HUES48 (cell line): ENCODE measurements around the gene MGP.

ENCODE experiments used
- H3K27ac ChIP-seq: one replicate; pipeline ENCODE4 v1.7.0; 2013; ENCODE audit warnings: low read depth, low read length, inconsistent platforms
- H3K27me3 ChIP-seq: 2 replicates; pipeline ENCODE4 v1.6.1; 2013; ENCODE audit warnings: mild to moderate bottlenecking, low read length; ENCODE audit not compliant: control insufficient read depth, insufficient read depth
- H3K36me3 ChIP-seq: 2 replicates; pipeline ENCODE4 v1.6.1; 2013; ENCODE audit warnings: low read length; ENCODE audit not compliant: control insufficient read depth, insufficient read depth
- H3K4me1 ChIP-seq: 2 replicates; pipeline ENCODE4 v1.6.1; 2013; ENCODE audit warnings: mild to moderate bottlenecking, low read length; ENCODE audit not compliant: control insufficient read depth, insufficient read depth
- H3K4me3 ChIP-seq: 2 replicates; pipeline ENCODE4 v1.5.1; 2013; ENCODE audit warnings: mild to moderate bottlenecking, low read depth, low read length
- H3K9ac ChIP-seq: 2 replicates; pipeline ENCODE4 v1.6.1; 2013; ENCODE audit warnings: mild to moderate bottlenecking, low read depth, low read length, moderate library complexity
- H3K9me3 ChIP-seq: 2 replicates; pipeline ENCODE4 v1.6.1; 2013; ENCODE audit warnings: low read length; ENCODE audit not compliant: control insufficient read depth, insufficient read depth

MGP gene

GRCh38 chr12:14903386-14904098 is 17.9 kb upstream of the MGP start:
- Histone ChIP-seq H3K9ac (no peak overlapping the region), H3K36me3 (no peaks in the 10 kb centered on the region), H3K9me3 (no peaks in the 10 kb centered on the region), H3K4me3 (no peak overlapping the region), H3K27me3 (no peaks in the 10 kb centered on the region), H3K27ac (no peak overlapping the region), H3K4me1 (no peaks in the 10 kb centered on the region)

GRCh38 chr12:14902465-14902864 is 16.8 kb upstream of the MGP start:
- H3K9me3 ChIP-seq: no peaks in the 10 kb centered on the region
- H3K4me3 ChIP-seq: no peak overlapping the region
- no peaks in the 10 kb centered on the region for H3K4me1 ChIP-seq
- H3K36me3 ChIP-seq: no peaks in the 10 kb centered on the region
- no peaks in the 10 kb centered on the region for H3K27me3 ChIP-seq
- H3K27ac ChIP-seq: no peak overlapping the region
- no peak overlapping the region for H3K9ac ChIP-seq

GRCh38 chr12:14901228-14901562 is 15.5 kb upstream of the MGP start:
- H3K4me1 ChIP-seq: no peaks in the 10 kb centered on the region
- no peaks in the 10 kb centered on the region for H3K9me3 ChIP-seq
- no peak overlapping the region for H3K9ac ChIP-seq
- H3K36me3 ChIP-seq: no peaks in the 10 kb centered on the region
- no peak overlapping the region for H3K27ac ChIP-seq
- H3K4me3 ChIP-seq: no peak overlapping the region
- no peaks in the 10 kb centered on the region for H3K27me3 ChIP-seq

- no peak overlapping the region for H3K9ac ChIP-seq
- H3K27ac ChIP-seq: no peak overlapping the region
- no peaks in the 10 kb centered on the region for H3K27me3 ChIP-seq
- H3K4me3 ChIP-seq: no peak overlapping the region
- no peaks in the 10 kb centered on the region for H3K9me3 ChIP-seq
- H3K4me1 ChIP-seq: no peaks in the 10 kb centered on the region
- H3K36me3 ChIP-seq: no peaks in the 10 kb centered on the region
These were observed 15.0 kb upstream of the MGP start for GRCh38 chr12:14900521-14901227.

DNA sequence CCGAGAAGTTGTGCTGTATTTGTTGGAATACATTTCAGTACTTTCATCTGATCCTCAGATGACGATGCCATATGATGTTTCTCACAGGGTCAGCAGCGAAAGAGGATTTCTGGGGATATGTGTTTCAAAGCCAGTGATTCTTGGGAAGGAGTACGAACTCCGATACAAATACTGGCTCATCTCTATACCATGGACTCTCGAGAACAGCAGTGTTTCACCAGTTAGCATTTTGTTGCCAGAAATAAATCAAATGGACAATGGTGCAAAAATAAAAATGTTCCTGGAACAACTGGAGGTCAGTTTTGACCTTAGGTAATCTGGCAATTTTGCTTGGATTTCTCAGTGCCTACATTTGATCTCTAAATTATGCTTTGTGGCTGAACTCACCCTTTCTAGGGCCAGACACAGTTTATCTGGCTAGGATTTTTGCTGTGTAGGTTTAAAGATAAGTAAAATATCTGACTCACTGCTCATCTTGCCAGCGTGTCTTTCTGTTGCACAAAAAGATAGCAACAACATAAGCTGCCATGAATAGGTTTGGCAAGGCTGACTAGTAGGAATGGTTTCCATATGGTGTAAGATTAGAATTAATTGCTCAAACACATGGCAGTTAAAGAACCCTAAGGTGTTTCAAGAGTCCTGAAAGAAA is 11.0 kb upstream of the MGP start:
- H3K4me3 ChIP-seq: no peak overlapping the region
- H3K27me3 ChIP-seq: no peaks in the 10 kb centered on the region
- no peaks in the 10 kb centered on the region for H3K4me1 ChIP-seq
- H3K9ac ChIP-seq: no peak overlapping the region
- H3K9me3 ChIP-seq: no peaks in the 10 kb centered on the region
- H3K27ac ChIP-seq: no peak overlapping the region
- H3K36me3 ChIP-seq: no peaks in the 10 kb centered on the region

GRCh38 chr12:14893506-14894250 is 8.0 kb upstream of the MGP start:
- no peak overlapping the region for H3K4me3 ChIP-seq
- no peaks in the 10 kb centered on the region for H3K27me3 ChIP-seq
- no peaks in the 10 kb centered on the region for H3K36me3 ChIP-seq
- H3K9me3 ChIP-seq: no peaks in the 10 kb centered on the region
- 0 out of 2 replicates have a peak, but pooled peaks cover 2% of the 10 kb centered on the region for H3K4me1 ChIP-seq
- no peak overlapping the region for H3K27ac ChIP-seq
- no peak overlapping the region for H3K9ac ChIP-seq

GRCh38 chr12:14892726-14893505 is 7.3 kb upstream of the MGP start:
- Histone ChIP-seq H3K9ac (no peak overlapping the region), H3K4me1 (0 out of 2 replicates have a peak, but pooled peaks cover 2% of the 10 kb centered on the region), H3K4me3 (no peak overlapping the region), H3K27ac (no peak overlapping the region), H3K36me3 (no peaks in the 10 kb centered on the region), H3K27me3 (no peaks in the 10 kb centered on the region), H3K9me3 (no peaks in the 10 kb centered on the region)

DNA sequence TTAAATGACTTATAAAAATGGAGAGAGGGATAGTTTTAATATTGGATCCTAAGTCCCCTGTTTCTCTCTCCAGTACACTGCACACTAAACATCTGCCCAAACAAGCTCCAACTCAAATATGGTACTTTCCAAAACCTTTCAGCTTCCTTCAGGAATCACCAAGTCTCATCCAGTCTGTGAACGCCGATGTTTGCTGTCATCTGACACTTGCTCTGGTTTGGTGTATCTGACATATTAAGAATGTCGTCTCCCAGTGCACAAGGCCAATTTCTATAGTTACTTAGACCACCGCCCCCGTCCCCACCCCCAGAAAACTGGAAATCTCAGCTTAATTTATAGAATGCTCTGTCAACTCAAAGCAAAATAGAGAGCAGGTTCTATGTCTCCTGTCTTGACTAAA is 5.0 kb upstream of the MGP start:
- H3K36me3 ChIP-seq: no peaks in the 10 kb centered on the region
- H3K4me1 ChIP-seq: 0 out of 2 replicates have a peak, but pooled peaks cover 2% of the 10 kb centered on the region
- no peaks in the 10 kb centered on the region for H3K9me3 ChIP-seq
- H3K4me3 ChIP-seq: no peak overlapping the region
- no peaks in the 10 kb centered on the region for H3K27me3 ChIP-seq
- no peak overlapping the region for H3K27ac ChIP-seq
- H3K9ac ChIP-seq: no peak overlapping the region

- no peaks in the 10 kb centered on the region for H3K9me3 ChIP-seq
- no peaks in the 10 kb centered on the region for H3K36me3 ChIP-seq
- H3K4me3 ChIP-seq: no peak overlapping the region
- H3K27ac ChIP-seq: no peak overlapping the region
- 0 out of 2 replicates have a peak, but pooled peaks cover 2% of the 10 kb centered on the region for H3K4me1 ChIP-seq
- no peak overlapping the region for H3K9ac ChIP-seq
- H3K27me3 ChIP-seq: no peaks in the 10 kb centered on the region
These were observed 617 bp upstream of the MGP start for GRCh38 chr12:14886271-14886670.

GRCh38 chr12:14884458-14884878 is 1.2 kb downstream of the MGP start:
- Histone ChIP-seq H3K27me3 (no peaks in the 10 kb centered on the region), H3K9me3 (no peaks in the 10 kb centered on the region), H3K4me3 (no peak overlapping the region), H3K9ac (no peak overlapping the region), H3K4me1 (no peaks in the 10 kb centered on the region), H3K36me3 (no peaks in the 10 kb centered on the region), H3K27ac (no peak overlapping the region)
